ENCODE results near the gene RABEP1. TPM values are rescaled to one million over a fixed set of nuclear protein-coding genes. Genes with fewer than 3 reads are reported as not detected.
A peak's percentile ranks its signal among the peaks of the same experiment; 100 is the strongest.

RABEP1 gene
- total and polyA plus RNA-seq, 9 donors, result 15.1 to 48.7 (median 40.0) TPM

DNA sequence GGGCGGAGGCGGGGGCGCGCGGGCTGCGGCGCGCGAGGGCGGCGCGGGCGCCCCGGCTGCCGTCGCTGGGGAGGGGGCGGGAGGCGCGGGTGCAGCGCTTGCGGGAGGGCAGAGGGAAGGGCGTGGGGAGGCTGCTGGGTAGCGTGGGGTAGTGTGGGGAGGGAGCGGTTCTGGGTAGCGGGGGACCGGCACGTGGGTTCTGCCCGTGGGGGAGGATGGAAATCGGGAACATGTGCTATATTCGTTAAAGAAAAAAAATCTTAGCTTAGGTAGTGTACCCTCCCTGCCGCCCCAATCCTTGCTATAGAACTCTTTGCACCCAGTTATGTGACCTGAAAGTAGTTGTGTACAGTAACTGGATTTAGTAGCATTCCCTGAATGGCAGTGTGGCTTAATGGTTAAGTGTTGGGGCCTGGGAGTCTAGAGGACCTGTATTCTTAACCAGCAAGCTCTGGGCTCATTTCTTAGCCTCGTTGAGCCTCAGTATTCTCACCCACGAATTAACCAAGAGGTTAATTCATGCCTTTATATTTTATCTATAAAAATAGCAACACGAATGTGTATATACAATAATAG lies 646 bp downstream of the RABEP1 start:
- no peaks in the 10 kb centered on the region for H3K9me3 ChIP-seq
- H3K27ac ChIP-seq, result no peak overlapping the region
- H3K27me3 ChIP-seq, result no peaks in the 10 kb centered on the region
- no peaks in the 10 kb centered on the region for H3K36me3 ChIP-seq
- H3K4me3 ChIP-seq, result peak overlapping the region; percentile 93
- 1 to 4% (median 2%) methylated on average over 23 to 34 of the region's 34 CpGs for WGBS, 3 donors
- DNase-seq, result peak; percentile 21 to 60 (median 43)
- H3K4me1 ChIP-seq (ENCODE audit: insufficient read depth), result peaks cover 6% of the 10 kb centered on the region
- intact Hi-C loops (cut with DNase I), result no loop called here
- TF ChIP-seq POLR2A (IDR thresholded peaks at IDR 0.05), result no peak
- TF ChIP-seq, protein P1, sequence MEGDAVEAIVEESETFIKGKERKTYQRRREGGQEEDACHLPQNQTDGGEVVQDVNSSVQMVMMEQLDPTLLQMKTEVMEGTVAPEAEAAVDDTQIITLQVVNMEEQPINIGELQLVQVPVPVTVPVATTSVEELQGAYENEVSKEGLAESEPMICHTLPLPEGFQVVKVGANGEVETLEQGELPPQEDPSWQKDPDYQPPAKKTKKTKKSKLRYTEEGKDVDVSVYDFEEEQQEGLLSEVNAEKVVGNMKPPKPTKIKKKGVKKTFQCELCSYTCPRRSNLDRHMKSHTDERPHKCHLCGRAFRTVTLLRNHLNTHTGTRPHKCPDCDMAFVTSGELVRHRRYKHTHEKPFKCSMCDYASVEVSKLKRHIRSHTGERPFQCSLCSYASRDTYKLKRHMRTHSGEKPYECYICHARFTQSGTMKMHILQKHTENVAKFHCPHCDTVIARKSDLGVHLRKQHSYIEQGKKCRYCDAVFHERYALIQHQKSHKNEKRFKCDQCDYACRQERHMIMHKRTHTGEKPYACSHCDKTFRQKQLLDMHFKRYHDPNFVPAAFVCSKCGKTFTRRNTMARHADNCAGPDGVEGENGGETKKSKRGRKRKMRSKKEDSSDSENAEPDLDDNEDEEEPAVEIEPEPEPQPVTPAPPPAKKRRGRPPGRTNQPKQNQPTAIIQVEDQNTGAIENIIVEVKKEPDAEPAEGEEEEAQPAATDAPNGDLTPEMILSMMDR (IDR thresholded peaks at IDR 0.05), result no peak
- no peak for TF ChIP-seq EP300 (IDR thresholded peaks at IDR 0.05)

DNA sequence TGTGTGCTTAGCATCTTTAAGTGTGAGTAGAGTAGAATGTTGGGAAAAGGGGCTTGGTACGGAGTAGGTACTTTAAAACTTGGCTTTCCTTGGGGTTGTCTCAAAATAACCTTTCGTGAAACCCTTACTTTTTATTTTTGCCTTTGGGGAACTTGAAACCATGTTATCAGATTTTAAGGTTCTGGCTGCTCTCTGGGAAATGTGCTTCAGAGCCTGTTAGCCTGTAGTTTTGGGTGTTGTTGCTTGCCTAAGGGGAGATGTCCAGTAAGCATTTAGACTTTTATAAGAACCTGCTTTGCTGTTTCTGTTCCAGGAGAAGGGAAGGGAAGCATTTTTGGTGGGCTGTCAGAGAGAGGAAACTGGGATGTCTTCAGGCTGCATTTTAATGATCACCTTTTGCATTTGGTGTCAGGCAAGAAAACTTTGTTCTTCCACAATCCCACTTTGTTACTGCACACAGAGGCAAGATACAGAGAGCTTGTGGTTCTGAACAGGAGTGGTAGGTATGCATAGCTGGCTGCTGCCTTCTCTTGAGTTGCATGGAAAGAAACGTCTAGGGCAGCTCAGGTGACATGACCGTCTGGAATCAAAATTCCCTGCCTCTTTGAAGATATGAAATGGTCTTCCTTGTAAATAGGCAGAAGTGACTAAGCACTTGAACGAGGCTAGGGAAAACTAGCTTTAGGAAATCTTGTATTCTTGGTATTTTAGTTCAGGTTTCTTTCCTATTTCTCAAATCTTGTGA lies 1.7 kb downstream of the RABEP1 start:
- DNase-seq, result no peak
- intact Hi-C loops (cut with DNase I), result no loop called here
- WGBS, 3 donors, result 44 to 49% (median 45%) methylated on average over 5 of the region's 5 CpGs
- TF ChIP-seq, protein P1 (IDR thresholded peaks at IDR 0.05), result no peak
- no peak for TF ChIP-seq POLR2A (IDR thresholded peaks at IDR 0.05)
- Histone ChIP-seq H3K27me3 (no peaks in the 10 kb centered on the region), H3K9me3 (no peaks in the 10 kb centered on the region), H3K27ac (no peak overlapping the region), H3K4me3 (no peak overlapping the region), H3K36me3 (no peaks in the 10 kb centered on the region), H3K4me1 (ENCODE audit: insufficient read depth) (peaks cover 8% of the 10 kb centered on the region)

- intact Hi-C loops (cut with DNase I), result no loop called here
- no peak overlapping the region for H3K4me3 ChIP-seq
- 57 to 74% (median 60%) methylated on average over 7 of the region's 7 CpGs for WGBS, 3 donors
- no peaks in the 10 kb centered on the region for H3K36me3 ChIP-seq
- H3K27me3 ChIP-seq, result no peaks in the 10 kb centered on the region
- H3K4me1 ChIP-seq (ENCODE audit: insufficient read depth), result peaks cover 8% of the 10 kb centered on the region
- H3K27ac ChIP-seq, result no peak overlapping the region
- no peak for DNase-seq
- TF ChIP-seq, protein P1 (IDR thresholded peaks at IDR 0.05), result no peak
- TF ChIP-seq EP300 (IDR thresholded peaks at IDR 0.05), result no peak
- TF ChIP-seq POLR2A (IDR thresholded peaks at IDR 0.05), result no peak
- H3K9me3 ChIP-seq, result no peaks in the 10 kb centered on the region
Observed at GRCh38 chr17:5284681-5285080, 2.6 kb downstream of the RABEP1 start.

DNA sequence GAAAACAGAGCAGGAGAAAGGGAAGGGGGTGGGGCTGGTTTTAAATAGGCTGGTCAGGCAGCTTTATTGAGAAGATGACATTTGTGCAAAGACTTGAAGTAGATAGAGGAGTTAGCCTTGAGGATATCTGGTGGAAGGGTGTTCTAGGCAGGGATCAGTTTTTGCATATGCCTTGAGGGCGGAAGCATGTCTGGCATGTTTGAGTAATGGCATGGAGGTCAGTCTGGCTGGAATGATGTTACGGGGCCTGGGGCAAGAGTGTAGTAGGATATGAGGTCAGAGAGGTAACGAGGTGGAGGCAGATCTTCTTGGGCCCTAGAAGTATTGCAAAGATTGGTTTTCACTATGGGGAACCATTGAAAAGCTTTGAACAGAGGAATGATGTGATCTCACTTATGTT lies 4.8 kb downstream of the RABEP1 start:
- 92 to 97% (median 95%) methylated on average over 3 of the region's 3 CpGs for WGBS, 3 donors
- H3K4me1 ChIP-seq (ENCODE audit: insufficient read depth), result peaks cover 8% of the 10 kb centered on the region
- no peak overlapping the region for H3K27ac ChIP-seq
- no peaks in the 10 kb centered on the region for H3K36me3 ChIP-seq
- no peak overlapping the region for H3K4me3 ChIP-seq
- H3K9me3 ChIP-seq, result no peaks in the 10 kb centered on the region
- intact Hi-C loops (cut with DNase I), result no loop called here
- no peak for TF ChIP-seq POLR2A (IDR thresholded peaks at IDR 0.05)
- TF ChIP-seq EP300 (IDR thresholded peaks at IDR 0.05), result no peak
- TF ChIP-seq, protein P1 (IDR thresholded peaks at IDR 0.05), result no peak
- no peak for DNase-seq
- no peaks in the 10 kb centered on the region for H3K27me3 ChIP-seq

Data from ovary (tissue), 9 donors.